ENCODE measurements around the gene ABCC8. TPM values are rescaled to one million over a fixed set of nuclear protein-coding genes. Genes with fewer than 3 reads are reported as not detected.
A peak's percentile ranks its signal among the peaks of the same experiment; 100 is the strongest.

The ABCC8 gene
- total RNA-seq, 1 experiment from 2014 or later: not detected

DNA sequence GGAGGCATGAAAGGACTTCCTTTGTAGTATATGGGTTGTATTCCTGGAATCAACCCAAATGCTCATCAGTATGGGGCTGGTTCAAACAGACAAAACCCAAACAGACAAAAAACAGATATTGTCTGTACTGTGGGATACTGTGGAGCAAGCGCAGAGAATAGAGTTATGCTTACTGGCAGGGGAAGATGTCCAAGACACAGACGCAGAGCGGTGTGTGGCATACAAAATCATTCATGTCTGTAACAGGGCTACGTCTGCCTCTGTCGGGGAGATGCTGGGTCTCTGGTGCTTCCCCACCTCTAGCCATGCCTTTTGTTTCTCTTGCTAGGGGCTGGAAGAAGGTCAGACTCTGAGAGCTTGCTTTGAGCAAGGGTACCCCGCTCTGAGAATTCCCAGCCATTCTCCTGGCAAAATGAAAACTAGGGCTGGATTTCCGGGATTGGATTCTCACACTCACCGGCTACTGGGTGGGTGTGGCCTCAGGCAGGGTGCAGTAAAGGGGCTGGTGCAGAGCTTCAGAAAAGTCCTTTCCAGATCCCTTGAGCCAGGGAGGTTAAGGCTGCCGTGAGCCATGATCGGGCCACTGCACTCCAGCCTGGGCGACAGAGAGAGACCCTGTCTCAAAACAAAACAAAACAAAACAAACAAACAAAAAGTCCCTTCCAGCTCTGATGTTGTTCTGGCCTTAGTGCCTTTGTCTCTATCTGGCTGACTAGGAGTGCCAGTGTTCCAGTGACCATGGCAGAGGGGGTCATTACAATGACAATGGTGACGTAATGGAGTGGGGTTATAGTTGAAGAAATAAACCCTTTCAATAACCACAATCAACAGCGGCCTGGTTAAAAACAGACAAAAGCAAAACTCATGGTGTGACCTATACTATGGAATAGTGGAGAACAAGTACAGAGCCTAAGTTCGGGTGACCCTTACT lies 2.9 kb upstream of the ABCC8 start:
- no peaks in the 10 kb centered on the region for H3K36me3 ChIP-seq (ENCODE audit: control insufficient read depth, insufficient read depth, low read length)
- peaks cover 6% of the 10 kb centered on the region for H3K27me3 ChIP-seq (replicated peaks; ENCODE audit: control insufficient read depth, insufficient read depth, low read length)
- no TSS peak for BruUV-seq (replicated peaks)
- 0 out of 2 replicates have a peak, but pooled peaks cover 3% of the 10 kb centered on the region for H3K4me1 ChIP-seq
- TF ChIP-seq, protein P1, sequence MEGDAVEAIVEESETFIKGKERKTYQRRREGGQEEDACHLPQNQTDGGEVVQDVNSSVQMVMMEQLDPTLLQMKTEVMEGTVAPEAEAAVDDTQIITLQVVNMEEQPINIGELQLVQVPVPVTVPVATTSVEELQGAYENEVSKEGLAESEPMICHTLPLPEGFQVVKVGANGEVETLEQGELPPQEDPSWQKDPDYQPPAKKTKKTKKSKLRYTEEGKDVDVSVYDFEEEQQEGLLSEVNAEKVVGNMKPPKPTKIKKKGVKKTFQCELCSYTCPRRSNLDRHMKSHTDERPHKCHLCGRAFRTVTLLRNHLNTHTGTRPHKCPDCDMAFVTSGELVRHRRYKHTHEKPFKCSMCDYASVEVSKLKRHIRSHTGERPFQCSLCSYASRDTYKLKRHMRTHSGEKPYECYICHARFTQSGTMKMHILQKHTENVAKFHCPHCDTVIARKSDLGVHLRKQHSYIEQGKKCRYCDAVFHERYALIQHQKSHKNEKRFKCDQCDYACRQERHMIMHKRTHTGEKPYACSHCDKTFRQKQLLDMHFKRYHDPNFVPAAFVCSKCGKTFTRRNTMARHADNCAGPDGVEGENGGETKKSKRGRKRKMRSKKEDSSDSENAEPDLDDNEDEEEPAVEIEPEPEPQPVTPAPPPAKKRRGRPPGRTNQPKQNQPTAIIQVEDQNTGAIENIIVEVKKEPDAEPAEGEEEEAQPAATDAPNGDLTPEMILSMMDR (IDR thresholded peaks at IDR 0.05; ENCODE audit: insufficient read depth in 1 of 2, low read depth in 1 of 2, low read length in 1 of 2, severe bottlenecking in 1 of 2, unreplicated experiment in 1 of 2): no peak
- peak in 1 of 2 experiments; percentile 67 for DNase-seq
- intact Hi-C loops (cut with micrococcal nuclease; ENCODE audit: unreplicated experiment): no loop called here
- Mint-ChIP-seq H3K9me3 (ENCODE audit: unreplicated experiment) (no peaks in the 10 kb centered on the region), H3K4me3 (ENCODE audit: unreplicated experiment) (no peak overlapping the region), H3K4me1 (ENCODE audit: low read depth, unreplicated experiment) (no peaks in the 10 kb centered on the region), H3K27ac (ENCODE audit: unreplicated experiment) (no peak overlapping the region), H3K36me3 (ENCODE audit: insufficient read depth, unreplicated experiment) (no peaks in the 10 kb centered on the region), H3K27me3 (ENCODE audit: insufficient read depth, unreplicated experiment) (peaks cover 14% of the 10 kb centered on the region)
- POLR2A ChIA-PET: no interaction called here
- H3K4me3 ChIP-seq (ENCODE audit: low read depth, low read length): no peak overlapping the region
- CTCF ChIA-PET: no interaction called here
- H3K9me3 ChIP-seq: no peaks in the 10 kb centered on the region

DNA sequence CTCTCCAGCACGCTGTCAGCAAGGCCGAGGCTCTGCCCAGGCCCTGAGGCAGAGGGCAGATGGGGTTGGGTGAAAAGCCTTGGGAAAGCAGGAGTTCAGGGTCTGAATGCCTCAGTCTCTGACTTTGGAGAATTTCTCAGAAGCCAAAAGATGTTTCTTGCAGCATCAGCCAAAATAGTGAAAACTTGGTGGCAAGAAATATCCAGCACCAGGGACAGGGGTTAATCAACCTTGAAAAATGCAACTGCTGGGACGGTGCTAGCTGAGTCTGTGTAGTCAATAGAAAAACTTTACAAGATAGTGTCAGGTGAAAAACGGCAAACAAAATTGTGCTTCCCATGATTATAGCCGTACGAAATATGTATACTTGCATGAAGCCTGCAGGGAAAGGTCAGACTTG lies 1.4 kb upstream of the ABCC8 start:
- Mint-ChIP-seq H3K4me1 (ENCODE audit: low read depth, unreplicated experiment) (no peaks in the 10 kb centered on the region), H3K4me3 (ENCODE audit: unreplicated experiment) (no peak overlapping the region), H3K27me3 (ENCODE audit: insufficient read depth, unreplicated experiment) (peaks cover 19% of the 10 kb centered on the region), H3K27ac (ENCODE audit: unreplicated experiment) (no peak overlapping the region), H3K36me3 (ENCODE audit: insufficient read depth, unreplicated experiment) (no peaks in the 10 kb centered on the region), H3K9me3 (ENCODE audit: unreplicated experiment) (no peaks in the 10 kb centered on the region)
- no peak for DNase-seq
- BruUV-seq (replicated peaks): no TSS peak
- H3K36me3 ChIP-seq (ENCODE audit: control insufficient read depth, insufficient read depth, low read length): no peaks in the 10 kb centered on the region
- ChIA-PET CTCF (interaction anchor here (0.6 kb wide), 1 partner anchor 89 kb away, joined by 12 read pairs; no protein-coding TSS in a partner anchor), POLR2A (no interaction called here)
- no peak overlapping the region for H3K4me3 ChIP-seq (ENCODE audit: low read depth, low read length)
- TF ChIP-seq, protein P1 (IDR thresholded peaks at IDR 0.05; ENCODE audit: insufficient read depth in 1 of 2, low read depth in 1 of 2, low read length in 1 of 2, severe bottlenecking in 1 of 2, unreplicated experiment in 1 of 2): no peak
- intact Hi-C loops (cut with micrococcal nuclease; ENCODE audit: unreplicated experiment): no loop called here
- 0 out of 2 replicates have a peak, but pooled peaks cover 3% of the 10 kb centered on the region for H3K4me1 ChIP-seq
- peaks cover 6% of the 10 kb centered on the region for H3K27me3 ChIP-seq (replicated peaks; ENCODE audit: control insufficient read depth, insufficient read depth, low read length)
- H3K9me3 ChIP-seq: no peaks in the 10 kb centered on the region

DNA sequence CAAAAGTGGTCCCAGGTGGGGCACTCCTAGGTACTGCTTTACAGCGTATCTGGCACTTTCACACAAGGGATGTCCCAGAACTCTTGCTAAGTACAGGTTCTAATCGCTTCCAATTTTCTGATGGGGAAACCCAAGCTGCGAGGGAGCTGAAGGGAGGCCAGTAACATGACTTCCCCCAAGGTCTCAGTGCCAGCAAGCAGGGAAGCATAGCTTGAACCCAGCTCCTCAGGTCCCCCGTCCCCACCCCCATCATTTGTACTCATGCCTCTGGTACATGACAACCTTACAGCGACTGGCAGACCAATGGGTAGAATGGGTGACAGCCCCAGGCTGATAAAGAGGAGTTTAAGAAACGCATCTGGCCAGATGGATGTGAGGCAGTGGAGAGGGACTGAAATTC lies 716 bp upstream of the ABCC8 start:
- H3K36me3 ChIP-seq (ENCODE audit: control insufficient read depth, insufficient read depth, low read length): no peaks in the 10 kb centered on the region
- Mint-ChIP-seq H3K36me3 (ENCODE audit: insufficient read depth, unreplicated experiment) (no peaks in the 10 kb centered on the region), H3K27me3 (ENCODE audit: insufficient read depth, unreplicated experiment) (peaks cover 19% of the 10 kb centered on the region), H3K4me1 (ENCODE audit: low read depth, unreplicated experiment) (no peaks in the 10 kb centered on the region), H3K4me3 (ENCODE audit: unreplicated experiment) (peak overlapping the region; percentile 10), H3K9me3 (ENCODE audit: unreplicated experiment) (no peaks in the 10 kb centered on the region), H3K27ac (ENCODE audit: unreplicated experiment) (no peak overlapping the region)
- POLR2A ChIA-PET: no interaction called here
- BruUV-seq (replicated peaks): no TSS peak
- H3K4me1 ChIP-seq: 0 out of 2 replicates have a peak, but pooled peaks cover 3% of the 10 kb centered on the region
- no peak for DNase-seq
- intact Hi-C loops (cut with micrococcal nuclease; ENCODE audit: unreplicated experiment): no loop called here
- H3K9me3 ChIP-seq: no peaks in the 10 kb centered on the region
- H3K4me3 ChIP-seq (ENCODE audit: low read depth, low read length): no peak overlapping the region
- TF ChIP-seq, protein P1 (IDR thresholded peaks at IDR 0.05; ENCODE audit: insufficient read depth in 1 of 2, low read depth in 1 of 2, low read length in 1 of 2, severe bottlenecking in 1 of 2, unreplicated experiment in 1 of 2): no peak
- CTCF ChIA-PET: no interaction called here
- peaks cover 6% of the 10 kb centered on the region for H3K27me3 ChIP-seq (replicated peaks; ENCODE audit: control insufficient read depth, insufficient read depth, low read length)

All from Caco-2 (cell line).